Sigmoid colon (tissue), 7 donors: Measurements from ENCODE around the gene ERCC6L2. TPM values are rescaled to one million over a fixed set of nuclear protein-coding genes. Genes with fewer than 3 reads are reported as not detected.

Experiments
- DNase-seq: peaks from one replicate; pipeline ENCODE4 v3.0.0-alpha.2; 2019
- H3K27ac ChIP-seq, 4 donors: fragments of 200-600 bp; sonication (generic); one replicate each; pipeline ENCODE4 v1.5.1; 2016 to 2019; ENCODE audit warnings: mild to moderate bottlenecking in 1 of 4
- H3K27me3 ChIP-seq, 3 donors: fragments of 200-600 bp; sonication (generic); one replicate each; pipeline ENCODE4 v1.5.1; 2019; ENCODE audit warnings: mild to moderate bottlenecking in 1 of 3
- H3K36me3 ChIP-seq, 4 donors: fragments of 200-600 bp; sonication (generic); one replicate each; pipeline ENCODE4 v1.5.1; 2016 to 2019
- H3K4me1 ChIP-seq, 4 donors: fragments of 200-600 bp; sonication (generic); one replicate each; pipeline ENCODE4 v1.5.1; 2017 to 2019
- H3K4me3 ChIP-seq, 4 donors: fragments of 200-600 bp; sonication (generic); one replicate each; pipeline ENCODE4 v1.5.1; 2017 to 2019; ENCODE audit warnings: mild to moderate bottlenecking in 2 of 4, moderate library complexity in 1 of 4
- H3K9me3 ChIP-seq, 4 donors: fragments of 200-600 bp in 3 of 4; sonication (generic) in 3 of 4; one replicate each; pipeline versions ENCODE4 v1.5.1 to v1.6.1; 2013 to 2019
- CTCF ChIP-seq, 4 experiments: fragments of 450-650 bp in 3 of 4; fragments of 200-600 bp in 1 of 4; IDR thresholded peaks; one replicate each; pipeline ENCODE4 v1.5.1; 2016 to 2019; ENCODE audit warnings: antibody characterized with exemption in 4 of 4, mild to moderate bottlenecking in 3 of 4, moderate library complexity in 2 of 4
- EP300 ChIP-seq, 4 donors: sonication (generic); formaldehyde crosslinking; IDR thresholded peaks; one replicate each; pipeline ENCODE4 v1.6.1; 2017; ENCODE audit warnings: antibody characterized with exemption in 4 of 4
- POLR2A ChIP-seq, 2 donors: fragments of 450-650 bp; IDR thresholded peaks; one replicate each; pipeline ENCODE4 v1.6.1; 2016; ENCODE audit warnings: antibody characterized with exemption in 2 of 2, mild to moderate bottlenecking in 2 of 2, moderate library complexity in 2 of 2
- POLR2AphosphoS5 ChIP-seq, 4 donors: sonication (generic); formaldehyde crosslinking; IDR thresholded peaks; one replicate each; pipeline ENCODE4 v1.6.1; 2017; ENCODE audit warnings: antibody characterized with exemption in 4 of 4
- WGBS, 2 donors: extraction: QIAGEN DNeasy Blood & Tissue Kit; methylation state at CpG; one replicate each; pipeline ENCODE4 v1.1.7; 2013; 5-methylcytosine and 5-hydroxymethylcytosine counted together
- intact Hi-C: fragments of 100-400 bp; cut with DNase I; formaldehyde crosslinking; loops from one replicate; pipeline ENCODE4 v1.15.1; 2023
- polyA plus RNA-seq, 3 donors: library from polyadenylated mRNA; stranded (reverse); fragments of 200-250 nt; gene quantifications; one replicate each; pipeline ENCODE4 v1.2.3, GENCODE V29; 2013
- total RNA-seq, 4 donors: library from RNA; depleted of rRNA; stranded (reverse); fragments of >200 nt; gene quantifications; one replicate each; pipeline ENCODE4 v1.1.0, GENCODE V29; 2016
- donor health status: healthy with polysubstance abuse.
- donor health status: Bipolar disorder and iron deficiency.
- donor health status: healthy.

Gene ERCC6L2
- total and polyA plus RNA-seq, 7 donors = 4.2 to 130 (median 69.2) TPM

GRCh38 chr9:95890594-95890993, 15.1 kb downstream of the ERCC6L2 start:
- H3K4me1 ChIP-seq = peaks cover 0 to 5% (median 0%) of the 10 kb centered on the region in 4 donors
- no peak for DNase-seq
- TF ChIP-seq CTCF (IDR thresholded peaks at IDR 0.05) = no peak
- no peak for TF ChIP-seq EP300 (IDR thresholded peaks at IDR 0.05)
- no peak for TF ChIP-seq POLR2AphosphoS5 (IDR thresholded peaks at IDR 0.05)
- no peak for TF ChIP-seq POLR2A (IDR thresholded peaks at IDR 0.05)
- no peaks in the 10 kb centered on the region for H3K27me3 ChIP-seq
- H3K36me3 ChIP-seq = no peaks in the 10 kb centered on the region
- H3K27ac ChIP-seq = no peak overlapping the region
- no peaks in the 10 kb centered on the region for H3K9me3 ChIP-seq
- intact Hi-C loops = no loop called here
- WGBS, 2 donors = 96 to 98% methylated on average over 4 of the region's 4 CpGs
- H3K4me3 ChIP-seq = no peak overlapping the region

- intact Hi-C loops = no loop called here
- Histone ChIP-seq H3K4me3 (no peak overlapping the region), H3K9me3 (no peaks in the 10 kb centered on the region), H3K4me1 (no peaks in the 10 kb centered on the region), H3K27ac (no peak overlapping the region), H3K27me3 (no peaks in the 10 kb centered on the region), H3K36me3 (no peaks in the 10 kb centered on the region)
- no peak for TF ChIP-seq POLR2A (IDR thresholded peaks at IDR 0.05)
- TF ChIP-seq POLR2AphosphoS5 (IDR thresholded peaks at IDR 0.05) = no peak
- no peak for TF ChIP-seq CTCF (IDR thresholded peaks at IDR 0.05)
- no peak for TF ChIP-seq EP300 (IDR thresholded peaks at IDR 0.05)
- no peak for DNase-seq
- WGBS, 2 donors = 97% methylated on average over 8 of the region's 8 CpGs
Observed at GRCh38 chr9:95891067-95891671, 15.7 kb downstream of the ERCC6L2 start.

- TF ChIP-seq EP300 (IDR thresholded peaks at IDR 0.05) (no peak), CTCF (IDR thresholded peaks at IDR 0.05) (no peak), POLR2A (IDR thresholded peaks at IDR 0.05) (no peak), POLR2AphosphoS5 (IDR thresholded peaks at IDR 0.05) (no peak)
- Histone ChIP-seq H3K4me1 (no peaks in the 10 kb centered on the region), H3K9me3 (no peaks in the 10 kb centered on the region), H3K27ac (no peak overlapping the region), H3K36me3 (no peaks in the 10 kb centered on the region), H3K4me3 (no peak overlapping the region), H3K27me3 (no peaks in the 10 kb centered on the region)
- DNase-seq = no peak
- intact Hi-C loops = no loop called here
- 97 to 100% methylated on average over 2 of the region's 2 CpGs for WGBS, 2 donors
Observed at GRCh38 chr9:95892690-95893089, 17.2 kb downstream of the ERCC6L2 start.

GRCh38 chr9:95896580-95896979, 21.1 kb downstream of the ERCC6L2 start:
- DNase-seq = no peak
- no peaks in the 10 kb centered on the region for H3K9me3 ChIP-seq
- H3K36me3 ChIP-seq = no peaks in the 10 kb centered on the region
- H3K4me1 ChIP-seq = peaks cover 0 to 4% (median 2%) of the 10 kb centered on the region in 4 donors
- 94 to 99% methylated on average over 2 of the region's 2 CpGs for WGBS, 2 donors
- intact Hi-C loops = no loop called here
- no peak overlapping the region for H3K27ac ChIP-seq
- no peaks in the 10 kb centered on the region for H3K27me3 ChIP-seq
- no peak overlapping the region for H3K4me3 ChIP-seq
- TF ChIP-seq POLR2AphosphoS5 (IDR thresholded peaks at IDR 0.05) (no peak), CTCF (IDR thresholded peaks at IDR 0.05) (no peak), POLR2A (IDR thresholded peaks at IDR 0.05) (no peak), EP300 (IDR thresholded peaks at IDR 0.05) (no peak)

GRCh38 chr9:95901506-95901905, 26.0 kb downstream of the ERCC6L2 start:
- DNase-seq = no peak
- no peak overlapping the region for H3K27ac ChIP-seq
- H3K4me1 ChIP-seq = peaks cover 0 to 7% (median 3%) of the 10 kb centered on the region in 4 donors
- intact Hi-C loops = no loop called here
- no peaks in the 10 kb centered on the region for H3K27me3 ChIP-seq
- TF ChIP-seq POLR2A (IDR thresholded peaks at IDR 0.05) = no peak
- no peak for TF ChIP-seq EP300 (IDR thresholded peaks at IDR 0.05)
- no peak for TF ChIP-seq CTCF (IDR thresholded peaks at IDR 0.05)
- TF ChIP-seq POLR2AphosphoS5 (IDR thresholded peaks at IDR 0.05) = no peak
- no peaks in the 10 kb centered on the region for H3K9me3 ChIP-seq
- H3K4me3 ChIP-seq = no peak overlapping the region
- no peaks in the 10 kb centered on the region for H3K36me3 ChIP-seq
- WGBS, 2 donors = 15 to 68% methylated on average over 3 of the region's 3 CpGs
